Measurements from ENCODE around the gene PUM1. TPM values are rescaled to one million over a fixed set of nuclear protein-coding genes. Genes with fewer than 3 reads are reported as not detected.

PUM1 gene
- total RNA-seq, 1 donor from 2014 or later, result 121 TPM

GRCh38 chr1:30887485-30888315, 177.8 kb downstream of the PUM1 start:
- H3K27me3 ChIP-seq (ENCODE audit: low read depth), result no peaks in the 10 kb centered on the region
- ATAC-seq, result peak in 1 of 2 donors; percentile 4
- no peaks in the 10 kb centered on the region for H3K9me3 ChIP-seq
- no peak for DNase-seq
- no peaks in the 10 kb centered on the region for H3K36me3 ChIP-seq
- no peak overlapping the region for H3K4me3 ChIP-seq
- TF ChIP-seq CTCF (IDR thresholded peaks at IDR 0.05), result no peak
- H3K27ac ChIP-seq, result peak overlapping the region; percentile 65
- H3K4me1 ChIP-seq, result peaks cover 37% of the 10 kb centered on the region
- intact Hi-C loops (cut with DNase I), result no loop called here

GRCh38 chr1:30886710-30887428, 178.6 kb downstream of the PUM1 start:
- intact Hi-C loops (cut with DNase I), result no loop called here
- H3K27ac ChIP-seq, result no peak overlapping the region

GRCh38 chr1:30885570-30886522, 179.7 kb downstream of the PUM1 start:
- Histone ChIP-seq H3K9me3 (no peaks in the 10 kb centered on the region), H3K27ac (no peak overlapping the region), H3K4me1 (peaks cover 23% of the 10 kb centered on the region), H3K27me3 (ENCODE audit: low read depth) (no peaks in the 10 kb centered on the region), H3K4me3 (no peak overlapping the region), H3K36me3 (no peaks in the 10 kb centered on the region)
- intact Hi-C loops (cut with DNase I), result no loop called here
- DNase-seq (no peak), ATAC-seq (no peak)
- no peak for TF ChIP-seq CTCF (IDR thresholded peaks at IDR 0.05)

More at GRCh38 chr1:30886710-30887428, 178.6 kb downstream of the PUM1 start:
- TF ChIP-seq CTCF (IDR thresholded peaks at IDR 0.05), result no peak
- no peak for DNase-seq
- no peak for ATAC-seq
- Histone ChIP-seq H3K4me3 (no peak overlapping the region), H3K4me1 (peaks cover 31% of the 10 kb centered on the region), H3K36me3 (no peaks in the 10 kb centered on the region), H3K27me3 (ENCODE audit: low read depth) (no peaks in the 10 kb centered on the region), H3K9me3 (no peaks in the 10 kb centered on the region)

- TF ChIP-seq CTCF (IDR thresholded peaks at IDR 0.05), result no peak
- Histone ChIP-seq H3K36me3 (no peaks in the 10 kb centered on the region), H3K4me1 (peaks cover 25% of the 10 kb centered on the region), H3K9me3 (no peaks in the 10 kb centered on the region), H3K27ac (no peak overlapping the region), H3K4me3 (no peak overlapping the region), H3K27me3 (ENCODE audit: low read depth) (no peaks in the 10 kb centered on the region)
- intact Hi-C loops (cut with DNase I), result no loop called here
- ATAC-seq, result no peak
- no peak for DNase-seq
Measured at GRCh38 chr1:30884723-30885122, 180.8 kb downstream of the PUM1 start.
